8988T (cell line): ENCODE measurements around the gene STIM1.
"Not testable (repeated sequence)": the region's sequence is repeated elsewhere in the genome, so short reads cannot be mapped to it uniquely, and the experiment has no call there.

Experiments used
- DNase-seq: peaks from one replicate; pipeline ENCODE4 v3.0.0; 2011

STIM1 gene

DNA sequence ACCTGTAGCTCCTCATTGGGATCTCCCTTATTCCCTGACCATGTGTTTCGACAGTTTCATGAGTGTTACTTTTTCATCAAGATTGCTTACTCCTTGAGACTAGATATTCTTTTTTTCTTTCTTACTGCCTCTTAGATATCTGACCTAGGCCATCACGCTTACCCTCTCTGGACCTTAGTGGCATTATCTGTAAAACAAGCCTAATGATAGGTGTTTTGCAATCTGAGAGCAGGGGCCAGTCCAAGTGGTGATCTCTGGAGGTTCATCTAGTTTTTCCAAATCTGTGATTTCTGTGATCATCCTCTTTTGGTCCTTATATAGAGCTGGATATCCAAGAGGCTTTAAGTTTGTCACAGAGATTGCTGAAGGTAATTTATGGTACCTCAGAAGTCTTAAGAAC, 34.5 kb downstream of the STIM1 start:
- DNase-seq = no peak

DNA sequence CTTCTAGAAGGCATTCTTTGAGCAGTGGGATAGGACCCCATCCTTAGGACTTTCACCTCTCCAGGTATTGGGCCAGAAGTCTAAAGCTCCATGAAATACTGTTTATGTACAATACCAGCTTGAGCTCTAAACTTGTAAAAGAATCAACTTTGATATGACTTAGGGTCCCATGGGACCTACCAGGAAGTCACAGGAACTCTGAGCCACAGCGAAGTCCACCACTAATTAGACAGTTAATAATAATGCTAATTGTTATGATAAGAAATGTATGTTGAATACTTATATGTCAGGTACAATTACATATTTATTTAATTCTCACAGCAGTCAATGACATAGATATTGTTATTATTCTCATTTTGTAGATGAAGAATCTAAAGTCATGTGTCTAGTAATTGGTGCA, 35.3 kb downstream of the STIM1 start:
- no peak for DNase-seq

DNA sequence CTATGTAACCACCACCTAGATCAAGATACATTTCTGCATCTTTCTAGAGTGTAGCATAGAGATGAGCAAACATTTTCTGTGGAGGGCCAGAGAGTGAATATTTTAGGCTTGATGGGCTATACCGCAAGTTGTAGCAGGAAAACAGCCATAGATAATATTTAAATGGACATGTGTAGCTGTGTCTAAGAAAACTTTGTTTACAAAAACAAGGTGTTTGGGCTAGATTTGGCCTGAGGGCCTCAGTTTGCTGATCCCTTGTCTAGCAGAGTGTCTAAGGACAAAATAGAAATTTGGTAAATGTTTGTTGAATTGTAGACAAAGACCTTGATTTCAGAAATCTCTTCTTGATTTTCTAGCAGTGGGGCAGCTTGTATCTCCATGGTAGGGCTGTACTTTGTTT, 36.3 kb downstream of the STIM1 start:
- DNase-seq = no peak

DNA sequence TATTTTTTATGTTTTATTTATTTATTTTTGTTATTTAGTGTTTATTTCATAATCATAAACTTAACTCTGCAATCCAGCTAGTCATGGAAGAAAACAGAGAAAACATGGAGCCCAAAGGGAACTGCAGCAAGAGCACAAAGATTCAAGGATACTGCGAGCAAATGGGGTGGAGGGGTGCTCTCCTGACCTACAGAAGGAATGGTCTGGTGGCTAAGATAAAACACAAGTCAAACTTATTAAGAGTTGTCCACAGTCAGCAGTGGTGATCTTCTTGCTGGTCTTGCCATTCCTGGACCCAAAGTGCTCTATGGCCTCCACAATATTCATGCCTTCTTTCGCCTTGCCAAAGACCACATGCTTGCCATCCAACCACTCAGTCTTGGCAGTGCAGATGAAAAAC, 36.7 kb downstream of the STIM1 start:
- DNase-seq = no peak

DNA sequence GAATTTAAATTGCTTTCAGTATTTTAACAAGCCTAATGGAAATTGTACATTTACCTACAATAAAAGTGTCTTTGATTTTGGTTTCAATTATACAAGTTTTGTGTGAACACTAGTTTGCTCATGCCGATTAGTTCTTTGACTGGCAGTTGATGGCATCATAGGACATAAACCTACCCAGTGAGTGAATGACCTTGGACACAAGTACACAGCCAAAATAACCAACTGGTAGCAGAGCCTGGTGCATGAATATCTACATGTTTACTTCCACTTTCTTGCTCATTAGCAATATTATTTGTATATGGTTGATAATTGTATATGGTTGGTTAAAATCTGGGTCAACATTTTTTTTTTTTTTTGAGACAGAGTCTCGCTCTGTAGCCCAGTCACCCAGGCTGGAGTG, 37.8 kb downstream of the STIM1 start:
- DNase-seq = no peak

DNA sequence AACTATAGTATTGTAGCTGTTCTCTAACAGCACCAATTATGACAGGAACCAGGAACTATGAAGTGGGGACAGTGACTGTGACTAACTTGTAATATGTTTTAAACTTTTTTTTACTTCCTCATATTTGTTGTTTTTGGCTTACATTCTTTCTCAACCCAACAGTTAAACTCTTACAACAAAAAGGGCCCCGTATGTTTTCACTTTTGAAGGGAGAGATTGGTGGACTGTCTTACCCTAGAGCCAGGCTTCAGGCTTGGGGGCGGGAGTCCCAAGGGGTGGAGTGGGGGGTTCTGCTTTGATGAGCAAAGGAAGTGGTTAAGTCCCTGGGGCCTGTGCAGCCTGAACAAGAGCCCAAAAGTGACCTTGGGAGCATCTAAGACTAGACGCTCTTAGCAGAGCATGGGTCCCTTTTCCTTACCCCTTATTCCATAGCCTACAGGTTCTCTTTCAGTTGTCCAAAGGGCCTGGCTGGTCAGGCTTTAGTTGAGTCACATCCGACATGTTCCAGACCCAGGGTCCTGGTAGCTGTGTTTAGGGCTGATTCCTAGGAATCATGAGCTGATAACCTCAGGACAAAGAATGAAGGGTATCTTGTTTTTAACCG, 38.8 kb downstream of the STIM1 start:
- DNase-seq = no peak

DNA sequence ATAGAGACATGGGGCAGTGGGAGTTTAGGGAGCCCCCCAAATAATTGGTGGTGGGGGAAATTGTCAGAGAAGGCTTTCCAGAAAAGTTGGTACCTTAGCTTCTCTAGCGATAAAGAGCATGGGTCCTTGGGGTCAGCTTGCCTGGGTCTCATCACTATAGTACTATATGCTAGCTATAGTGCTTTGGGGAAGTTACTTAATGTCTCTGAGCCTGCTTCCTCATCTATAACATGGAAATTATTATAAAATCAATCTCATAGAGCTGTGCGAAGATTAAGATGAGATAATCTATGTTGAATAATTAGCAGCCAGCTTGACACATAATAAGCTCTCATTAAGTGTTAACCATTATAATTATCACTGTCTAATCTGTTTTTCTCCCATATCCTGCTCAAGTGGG, 41.2 kb downstream of the STIM1 start:
- DNase-seq = no peak

DNA sequence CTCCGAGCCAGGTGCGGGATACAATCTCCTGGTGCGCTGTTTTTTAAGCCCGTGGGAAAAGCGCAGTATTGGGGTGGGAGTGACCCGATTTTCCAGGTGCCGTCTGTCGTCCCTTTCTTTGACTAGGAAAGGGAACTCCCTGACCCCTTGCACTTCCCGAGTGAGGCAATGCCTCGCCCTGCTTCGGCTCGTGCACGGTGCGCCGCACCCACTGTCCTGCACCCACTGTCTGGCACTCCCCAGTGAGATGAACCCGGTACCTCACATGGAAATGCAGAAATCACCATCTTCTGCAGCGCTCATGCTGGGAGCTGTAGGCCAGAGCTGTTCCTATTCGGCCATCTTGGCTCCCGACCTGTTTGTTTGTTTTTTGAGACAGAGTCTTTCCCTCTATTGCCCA, 44.8 kb downstream of the STIM1 start:
- not testable (repeated sequence) for DNase-seq

DNA sequence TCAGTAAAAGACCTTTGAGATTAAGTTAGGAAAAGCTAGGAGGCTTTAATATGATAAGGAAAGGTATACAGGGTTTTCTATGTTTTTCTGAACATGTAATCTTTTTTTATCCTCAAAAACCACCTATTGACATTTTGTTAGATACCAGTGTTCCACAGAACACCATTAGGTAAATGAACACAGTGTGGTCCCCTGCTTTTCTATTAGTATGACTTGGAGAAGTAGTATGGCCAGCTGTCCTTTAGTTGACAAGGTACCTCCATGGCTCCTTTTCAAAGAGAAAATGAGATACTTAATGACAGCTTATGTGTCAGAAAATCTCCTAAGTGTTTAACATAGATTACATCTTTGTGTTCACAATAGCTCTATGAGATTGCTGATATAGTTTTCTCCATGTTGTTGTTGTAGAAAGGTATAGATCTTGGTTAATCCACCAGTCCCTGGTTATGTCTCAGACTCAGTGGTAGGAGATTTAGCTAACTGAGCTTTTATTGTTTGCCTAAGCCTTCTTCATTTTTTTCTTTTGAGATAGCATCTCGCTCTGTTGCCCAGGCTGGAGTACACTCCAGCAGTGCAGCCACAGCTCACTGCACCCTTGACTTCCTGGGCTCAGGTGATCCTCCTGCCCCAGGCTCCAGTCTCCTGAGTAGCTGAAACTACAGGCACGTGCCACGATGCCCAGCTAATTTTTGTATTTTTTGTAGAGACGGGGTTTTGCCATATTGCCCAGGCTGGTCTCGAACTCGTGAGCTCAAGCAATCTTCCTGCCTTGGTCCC, 46.0 kb downstream of the STIM1 start:
- no peak for DNase-seq

DNA sequence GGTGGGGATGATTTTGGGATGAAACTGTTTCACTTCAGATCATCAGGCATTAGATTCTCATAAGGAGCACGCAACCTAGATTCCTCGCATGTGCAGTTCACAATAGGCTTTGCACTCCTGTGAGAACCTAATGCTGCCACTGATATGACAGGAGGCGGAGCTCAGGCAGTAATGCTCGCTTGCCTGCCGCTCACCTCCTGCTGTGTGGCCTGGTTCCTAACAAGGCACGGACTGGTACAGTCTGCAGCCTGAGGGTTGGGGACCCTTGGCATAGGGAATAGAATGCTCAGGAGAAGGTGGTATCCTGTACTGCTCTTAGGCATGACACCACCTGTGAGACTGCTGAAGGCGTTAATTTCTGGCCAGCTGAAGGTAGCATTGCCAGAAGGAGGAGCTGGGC, 47.0 kb downstream of the STIM1 start:
- DNase-seq = no peak

DNA sequence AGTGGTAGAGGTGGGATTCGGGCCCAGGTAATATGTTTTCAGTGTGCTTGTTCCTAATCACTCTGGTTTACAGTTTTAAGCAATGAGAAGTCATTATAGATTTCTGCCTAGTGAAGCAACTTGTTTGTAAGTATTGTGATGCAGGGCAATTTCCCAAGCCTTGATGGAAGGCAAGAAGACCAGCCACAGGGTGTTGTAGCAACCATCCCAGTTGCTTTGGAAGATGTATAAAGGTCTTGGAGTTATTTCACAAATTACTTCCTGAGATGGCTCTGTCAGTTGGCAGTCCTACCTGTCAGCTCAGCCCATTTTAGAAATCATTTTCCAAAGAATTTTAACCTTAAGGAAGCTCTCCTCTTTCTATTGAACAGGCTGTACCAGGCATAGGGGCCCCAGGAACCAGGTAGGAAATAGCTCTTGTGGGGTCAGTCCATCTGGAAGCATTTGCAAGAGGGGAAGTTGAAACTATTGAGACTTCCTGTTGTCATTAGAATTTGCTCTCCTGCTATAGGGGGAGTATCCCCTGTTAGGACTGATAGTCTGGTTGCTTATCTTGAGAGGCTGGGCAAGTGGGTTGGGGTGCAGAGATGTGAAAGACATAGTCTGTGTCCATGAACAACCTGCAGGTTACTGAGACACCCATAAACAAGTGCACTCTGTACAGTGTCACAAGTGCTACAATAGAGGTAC, 47.9 kb downstream of the STIM1 start:
- no peak for DNase-seq

DNA sequence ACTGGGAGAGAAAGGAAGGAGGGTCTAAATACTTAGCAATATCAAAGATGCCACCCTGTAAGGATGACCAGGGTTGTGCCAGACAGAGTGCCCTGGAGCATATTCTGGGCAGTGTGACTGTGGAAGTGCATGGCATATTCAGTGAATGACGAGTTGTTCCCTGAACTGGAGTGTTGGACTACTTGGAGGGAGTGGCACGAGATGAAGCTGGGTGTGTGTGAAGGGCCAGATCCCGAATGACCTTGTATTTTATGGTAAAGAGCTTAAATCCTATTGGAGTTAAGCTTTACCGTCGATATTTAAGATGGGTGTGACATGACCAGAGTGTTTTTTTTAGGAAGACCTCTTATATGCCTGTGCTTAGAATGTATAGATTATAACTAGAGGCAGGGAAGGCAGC, 48.8 kb downstream of the STIM1 start:
- no peak for DNase-seq

DNA sequence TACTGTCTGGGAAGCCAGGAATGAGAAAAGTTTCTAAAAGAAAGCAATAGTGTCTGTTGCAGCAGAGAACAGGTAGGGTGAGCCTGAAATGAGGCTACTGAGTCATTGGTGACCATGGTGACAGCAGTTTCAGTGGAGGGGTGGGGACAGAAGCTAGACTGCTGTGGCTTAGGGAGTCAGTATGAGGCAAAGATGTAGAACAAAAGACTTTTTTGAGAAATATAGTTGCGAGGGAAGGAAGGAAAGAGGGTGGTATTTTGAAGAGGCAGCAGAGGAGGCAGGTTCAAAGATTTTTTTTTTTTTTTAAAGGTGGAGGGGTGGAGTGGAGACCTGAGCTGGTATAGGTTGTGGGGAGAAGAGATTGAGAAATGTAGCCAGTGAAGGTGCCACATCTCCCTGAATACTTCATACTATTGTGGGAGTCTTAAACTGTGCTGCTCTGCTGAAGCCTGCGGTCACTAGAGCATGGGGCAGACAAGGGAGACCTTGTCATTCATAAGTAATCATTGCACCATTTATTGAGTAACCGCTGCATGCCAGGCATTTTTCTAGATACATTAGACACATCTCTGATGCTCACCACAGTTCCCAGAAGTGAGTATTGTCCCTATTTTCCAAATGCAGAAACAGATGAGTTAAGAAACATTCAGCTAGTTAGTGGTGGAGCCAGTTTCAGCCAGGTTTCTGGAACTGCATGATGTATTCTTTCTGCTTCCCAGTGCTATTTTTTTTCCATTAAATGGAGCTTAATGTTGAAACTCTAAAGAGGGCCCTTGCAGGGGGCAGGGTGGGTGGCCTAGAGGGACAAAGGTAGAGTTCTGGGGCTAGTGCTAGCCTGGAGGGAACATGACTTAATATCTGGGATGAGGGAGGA, 49.9 kb downstream of the STIM1 start:
- no peak for DNase-seq

DNA sequence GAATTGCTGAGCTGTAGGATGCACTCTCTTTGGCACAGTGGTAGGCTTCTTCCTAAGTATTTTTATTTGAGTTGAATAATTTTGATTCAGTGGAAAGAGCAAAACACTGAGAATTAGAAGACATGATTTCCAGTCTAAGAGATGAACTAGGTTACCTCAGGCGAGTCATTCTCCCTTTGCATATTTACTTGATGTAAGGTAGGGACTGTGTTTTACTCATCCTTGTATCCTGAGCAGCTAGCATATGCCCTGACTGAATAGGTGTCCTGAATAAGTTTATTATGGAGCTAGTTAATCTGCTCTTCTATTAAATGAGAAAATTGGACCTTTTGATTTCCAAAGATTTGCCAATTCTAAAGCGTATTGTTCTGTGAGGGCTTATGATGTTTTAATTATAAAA, 50.7 kb downstream of the STIM1 start:
- no peak for DNase-seq

DNA sequence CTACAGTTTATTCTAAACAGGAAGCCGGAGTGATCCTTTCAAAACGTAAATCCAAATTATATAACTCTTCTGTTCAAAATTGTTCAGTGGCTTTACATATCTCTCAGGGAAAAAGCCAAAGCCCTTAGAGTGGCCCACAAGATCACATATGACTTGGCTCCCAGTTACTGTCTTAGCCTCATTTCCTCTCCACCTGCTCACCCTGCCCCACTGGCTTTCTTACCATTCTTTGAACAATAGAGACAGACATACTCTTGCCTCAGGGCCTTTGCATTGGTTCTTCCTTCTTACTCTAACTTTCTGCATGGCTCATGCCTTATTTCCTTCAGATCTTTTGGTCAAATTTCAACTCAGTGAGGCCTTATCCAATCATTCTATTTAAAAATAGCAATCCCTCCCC, 52.1 kb downstream of the STIM1 start:
- DNase-seq = no peak

DNA sequence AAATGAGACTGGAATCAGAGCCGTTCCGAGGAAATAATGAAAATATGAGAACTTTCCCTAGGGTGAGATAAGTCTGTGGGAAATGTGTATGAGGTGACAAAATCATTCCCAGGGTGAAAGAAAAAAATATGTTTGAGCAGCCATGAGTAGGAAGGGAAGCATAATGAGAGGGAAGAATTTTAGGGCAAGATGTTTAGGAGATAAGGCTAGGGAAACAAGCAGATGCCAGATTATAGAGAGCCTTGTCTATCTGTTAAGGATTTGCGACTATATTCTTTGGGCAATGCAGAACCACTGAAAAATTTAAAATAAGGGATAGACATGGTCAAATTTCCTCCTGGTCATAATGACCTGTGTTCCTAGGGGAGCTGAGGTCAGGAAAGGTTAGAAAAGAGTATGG, 54.4 kb downstream of the STIM1 start:
- DNase-seq = no peak

DNA sequence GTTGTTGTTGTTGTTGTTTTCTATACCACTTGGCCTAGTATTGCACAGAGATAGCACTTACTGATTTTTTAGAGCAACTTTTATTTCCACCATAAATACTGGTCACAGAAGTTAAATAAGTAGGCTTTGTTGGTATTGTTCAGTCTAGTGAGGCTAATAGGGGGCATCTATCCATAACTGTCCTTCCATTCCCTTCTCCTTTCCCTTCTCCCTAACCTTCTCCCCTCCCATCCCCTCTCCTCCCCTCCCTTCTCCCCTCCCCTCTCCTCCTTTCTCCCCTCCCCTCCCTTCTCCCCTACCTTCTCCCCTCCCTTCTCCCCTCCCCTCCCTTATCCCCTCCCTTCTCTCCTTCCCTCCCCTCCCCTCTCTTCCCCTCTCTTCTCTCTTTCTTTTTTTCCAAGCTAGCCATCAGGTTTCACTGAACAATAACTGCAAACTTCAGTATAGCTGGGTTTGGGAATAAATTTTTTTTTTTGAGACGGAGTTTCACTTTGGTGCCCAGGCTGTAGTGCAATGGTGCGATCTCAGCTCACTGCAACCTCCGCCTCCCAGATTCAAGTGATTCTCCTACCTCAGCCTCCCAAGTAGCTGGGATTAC, 56.5 kb downstream of the STIM1 start:
- DNase-seq = no peak

DNA sequence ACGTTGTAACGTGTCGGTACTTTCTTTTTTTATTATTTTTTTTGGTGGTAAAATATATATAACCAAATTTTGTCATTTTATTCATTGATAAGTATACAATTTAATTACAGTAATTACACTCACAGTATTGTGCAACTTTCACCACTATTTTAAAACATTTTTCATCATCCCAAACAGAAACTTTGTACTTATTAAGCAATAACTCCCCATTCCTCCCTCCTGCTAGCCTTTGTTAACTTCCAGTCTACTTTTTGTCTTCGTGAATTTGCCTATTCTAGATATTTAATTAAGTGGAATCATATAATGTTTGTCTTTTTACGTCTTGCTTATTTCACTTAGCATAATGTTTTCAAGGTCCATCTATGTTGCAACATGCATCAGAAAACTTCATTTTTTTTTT, 58.5 kb downstream of the STIM1 start:
- no peak for DNase-seq

DNA sequence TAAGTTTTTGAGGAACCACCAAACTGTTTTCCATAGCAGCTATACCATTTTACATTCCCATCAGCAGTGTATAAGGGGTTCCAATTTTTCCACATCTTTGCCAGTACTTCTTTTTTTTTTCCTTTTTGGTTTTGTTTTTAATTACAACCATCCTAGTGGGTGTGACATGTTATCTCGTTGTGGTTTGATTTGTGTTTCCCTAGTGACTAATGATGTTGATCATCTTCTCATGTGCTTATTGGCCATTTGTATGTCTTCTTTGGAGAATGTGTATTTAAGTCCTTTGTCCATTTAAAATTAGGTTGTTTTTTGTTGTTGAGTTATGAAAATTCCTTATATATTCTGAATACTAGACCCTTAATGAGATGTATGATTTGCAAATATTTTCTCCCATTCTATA, 59.3 kb downstream of the STIM1 start:
- DNase-seq = no peak

DNA sequence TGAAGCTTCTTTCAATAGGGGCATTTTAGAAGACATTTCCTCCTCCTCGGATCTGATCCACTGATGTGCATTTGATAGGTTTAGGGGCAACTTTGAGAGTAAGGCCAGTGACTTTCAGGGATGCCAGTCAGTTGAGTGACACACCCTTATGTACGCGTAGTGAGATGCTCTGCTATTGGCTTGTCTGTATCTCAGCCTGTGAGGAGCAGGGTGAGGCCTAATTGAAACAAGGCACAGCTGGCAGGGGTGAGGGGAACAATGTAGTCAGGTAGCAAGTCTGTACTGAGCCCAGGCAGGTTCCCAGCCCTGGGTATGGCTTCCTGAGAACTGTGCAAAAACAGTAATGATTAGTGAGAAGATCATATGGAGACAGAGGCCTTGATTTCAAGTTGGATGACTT, 61.5 kb downstream of the STIM1 start:
- no peak for DNase-seq

DNA sequence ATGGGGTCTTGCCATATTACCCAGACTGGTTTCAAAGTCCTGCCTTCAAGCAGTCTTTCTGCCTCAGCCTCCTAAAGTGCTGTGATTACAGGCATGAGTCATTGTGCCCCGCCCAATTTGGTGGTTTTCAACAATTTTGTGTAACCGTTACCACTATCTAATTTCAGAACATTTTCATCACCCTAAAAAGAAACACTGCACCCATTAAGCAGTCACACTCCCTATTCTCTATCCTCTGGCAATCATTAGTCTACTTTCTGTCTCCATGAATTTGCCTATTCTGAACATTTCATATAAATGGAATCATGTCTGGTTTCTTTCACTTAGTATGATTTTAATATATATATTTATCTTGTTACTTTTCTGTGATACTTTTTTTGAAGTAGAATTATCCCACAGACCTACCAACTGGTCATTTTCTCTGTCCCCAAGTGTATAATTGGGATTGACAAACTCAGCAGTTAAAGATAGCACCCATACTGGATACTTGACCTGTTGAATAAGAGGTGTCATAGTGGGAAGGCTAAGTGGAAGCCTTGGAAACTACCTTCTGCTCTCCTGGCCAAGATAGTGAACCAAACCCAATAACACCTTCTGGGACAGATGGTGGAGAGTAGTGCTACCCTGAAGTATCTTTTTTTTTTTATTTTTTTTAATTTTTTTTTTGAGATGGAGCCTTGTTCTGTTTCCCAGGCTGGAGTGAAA, 64.8 kb downstream of the STIM1 start:
- DNase-seq = no peak

DNA sequence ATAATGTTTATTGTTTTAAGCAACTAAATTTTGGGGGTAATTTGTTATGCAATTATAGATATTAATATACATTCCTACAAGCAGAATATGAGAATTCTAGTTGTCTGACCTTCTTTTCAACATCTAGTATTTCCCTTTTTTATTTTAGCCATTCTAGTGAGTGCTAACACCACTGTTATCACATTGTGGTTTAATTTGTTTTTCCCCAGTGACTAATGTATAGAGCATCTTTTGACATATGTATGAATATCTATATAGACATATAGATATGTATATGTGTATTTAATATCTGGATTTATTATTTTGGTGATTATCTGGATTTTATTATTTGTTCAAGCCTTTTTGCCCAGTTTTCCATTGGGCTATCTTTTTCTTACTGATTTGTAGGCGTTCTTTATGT, 66.6 kb downstream of the STIM1 start:
- no peak for DNase-seq
